Epithelial cell of esophagus (primary cell): ENCODE measurements around the gene KIF6.

Experiments used
- DNase-seq: peaks from one replicate; pipeline ENCODE4 v3.0.0; 2010; ENCODE audit warnings: low read depth
- H3K4me3 ChIP-seq: 2 replicates; pipeline ENCODE4 v1.5.1; 2011; ENCODE audit warnings: mild to moderate bottlenecking, low read length, control low read depth
- CTCF ChIP-seq: IDR thresholded peaks from 2 replicates; pipeline ENCODE4 v1.5.1; 2011; ENCODE audit warnings: low read depth, mild to moderate bottlenecking, low read length, control low read depth, inconsistent platforms; ENCODE audit not compliant: insufficient read depth; ENCODE audit errors: missing control alignments

KIF6 gene

GRCh38 chr6:39366931-39367618 lies 358.1 kb downstream of the KIF6 start:
- TF ChIP-seq CTCF, result no peak

GRCh38 chr6:39365281-39366074 lies 359.7 kb downstream of the KIF6 start:
- peak; percentile 54 for DNase-seq
- no peak overlapping the region for H3K4me3 ChIP-seq
- TF ChIP-seq CTCF, result no peak

More at GRCh38 chr6:39366931-39367618, 358.1 kb downstream of the KIF6 start:
- DNase-seq, result no peak
- no peak overlapping the region for H3K4me3 ChIP-seq

GRCh38 chr6:39363280-39363679 lies 361.9 kb downstream of the KIF6 start:
- no peak for TF ChIP-seq CTCF
- no peak for DNase-seq
- no peak overlapping the region for H3K4me3 ChIP-seq

- H3K4me3 ChIP-seq, result no peak overlapping the region
- TF ChIP-seq CTCF, result no peak
- DNase-seq, result no peak
Measured at GRCh38 chr6:39362487-39362865, 362.7 kb downstream of the KIF6 start.

- H3K4me3 ChIP-seq, result no peak overlapping the region
- DNase-seq, result peak; percentile 62
- peak; percentile 86 for TF ChIP-seq CTCF
Measured at GRCh38 chr6:39361657-39362486, 363.3 kb downstream of the KIF6 start.

- no peak overlapping the region for H3K4me3 ChIP-seq
- no peak for DNase-seq
- TF ChIP-seq CTCF, result no peak
Measured at GRCh38 chr6:39360378-39360777, 364.8 kb downstream of the KIF6 start.
